HG02763 (cell line): ENCODE data around the gene GRIK2.

ENCODE experiments used
- ATAC-seq: cut with Tn5 transposase; IDR thresholded peaks from one replicate; pipeline ENCODE4 v1.9.1; 2021; ENCODE audit warnings: mild to moderate bottlenecking, moderate library complexity; ENCODE audit not compliant: unreplicated experiment

GRIK2 gene

DNA sequence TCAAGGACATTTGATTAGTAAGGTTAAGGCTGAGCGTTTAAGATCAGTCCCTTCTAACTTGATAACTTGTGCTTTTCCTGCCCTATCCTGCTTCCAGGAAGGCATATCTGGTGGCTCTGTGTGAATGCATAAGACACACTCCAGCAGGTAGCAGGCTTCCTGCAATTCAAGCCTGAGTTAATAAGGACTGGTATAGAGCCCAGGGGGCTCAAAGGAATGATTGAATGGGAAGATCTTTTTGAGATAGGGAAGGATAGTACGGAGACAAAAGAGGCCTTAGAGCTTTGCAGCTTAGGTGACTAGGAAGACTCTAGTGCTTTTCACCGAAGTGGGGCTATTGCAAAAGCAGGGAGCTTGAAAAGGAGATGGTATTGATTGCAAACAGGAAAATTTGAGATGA, 307.1 kb downstream of the GRIK2 start:
- no peak for ATAC-seq

DNA sequence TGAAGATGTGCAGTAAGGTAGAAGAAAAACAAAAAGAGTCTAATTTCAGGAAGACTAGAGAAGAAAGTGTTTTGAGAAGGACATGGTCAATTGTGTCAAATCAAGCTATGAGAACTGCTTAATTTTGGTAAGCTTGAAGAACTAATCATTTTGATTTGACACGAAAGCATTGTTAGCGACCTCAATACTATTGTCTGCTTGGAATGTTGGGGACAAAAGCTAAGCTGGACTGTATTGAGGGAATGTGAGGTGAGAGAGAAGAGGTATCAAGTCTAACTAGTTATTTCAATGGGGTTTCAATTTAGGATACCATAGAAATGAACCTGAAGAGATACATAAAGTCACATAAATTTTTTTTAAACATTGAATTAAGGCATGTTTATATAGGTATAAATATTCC, 309.8 kb downstream of the GRIK2 start:
- no peak for ATAC-seq

DNA sequence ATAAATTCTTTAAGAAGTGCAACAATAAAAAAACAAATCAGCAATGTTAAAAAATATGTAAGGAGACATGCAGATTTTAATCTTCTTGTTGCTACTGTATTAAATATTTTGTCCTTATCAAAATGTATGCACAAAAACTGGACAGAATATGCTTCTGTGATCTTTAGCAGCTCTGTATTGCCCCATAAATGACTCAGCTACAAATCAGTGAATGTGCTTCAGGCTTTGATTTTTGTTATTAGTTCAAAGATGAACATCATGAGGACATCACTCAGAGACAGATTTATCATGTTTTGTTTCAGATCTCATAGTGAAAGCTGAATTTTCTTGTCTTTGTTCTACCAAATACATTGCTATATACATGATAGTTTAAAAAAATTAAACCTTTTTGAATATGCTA, 312.4 kb downstream of the GRIK2 start:
- ATAC-seq: no peak

DNA sequence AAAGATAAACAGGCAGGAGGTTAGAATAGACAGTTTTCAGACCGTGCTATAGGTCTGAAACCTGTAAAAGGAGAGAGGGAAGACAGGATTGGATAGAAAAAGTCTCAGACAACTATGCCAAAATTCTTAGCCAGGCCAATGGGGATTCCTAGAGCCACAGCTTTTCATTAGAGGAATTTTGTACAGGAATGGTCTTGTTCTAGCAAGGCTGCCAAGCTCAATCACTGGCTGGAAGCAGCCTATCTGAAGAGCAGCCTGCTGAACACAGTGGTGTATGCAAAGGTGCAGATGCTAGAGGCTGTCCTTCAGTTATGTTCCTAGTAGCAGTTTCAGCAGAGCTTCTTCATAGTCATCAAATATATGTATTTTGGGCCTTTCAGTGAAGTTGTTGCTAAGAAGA, 313.1 kb downstream of the GRIK2 start:
- no peak for ATAC-seq

DNA sequence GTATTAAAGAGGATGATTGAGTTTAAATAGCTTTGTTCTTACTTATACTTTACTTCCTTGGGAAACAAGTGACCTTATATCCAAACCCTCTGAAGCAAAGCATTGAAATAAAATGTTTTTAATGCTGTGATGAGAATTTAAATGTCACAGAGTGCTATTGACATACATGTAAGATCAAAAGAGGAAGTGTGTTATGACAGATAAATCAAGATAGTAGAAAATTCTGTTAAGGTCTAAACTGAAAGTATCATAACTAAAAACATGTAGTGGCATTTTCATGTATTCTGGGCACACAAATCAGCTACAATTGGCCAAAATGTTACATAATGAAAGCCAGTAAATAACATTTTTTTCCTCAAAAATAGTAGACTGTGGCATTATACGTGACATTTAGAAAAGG, 318.0 kb downstream of the GRIK2 start:
- no peak for ATAC-seq

DNA sequence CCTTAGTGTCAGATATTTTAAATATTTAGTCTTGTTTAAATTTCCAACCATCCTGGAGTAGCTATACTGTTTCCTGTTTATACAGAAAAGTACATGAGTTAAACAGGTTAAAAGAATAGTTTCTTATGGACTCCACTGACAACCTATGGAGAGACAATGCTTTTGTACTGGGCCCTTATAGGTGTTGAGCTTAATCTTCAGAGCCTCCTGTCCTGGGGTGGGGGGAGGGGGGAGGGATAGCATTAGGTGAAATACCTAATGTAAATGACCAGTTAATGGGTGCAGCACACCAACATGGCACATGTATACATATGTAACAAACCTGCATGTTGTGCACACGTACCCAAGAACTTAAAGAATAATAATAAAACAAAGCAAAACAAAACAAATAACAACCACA, 322.9 kb downstream of the GRIK2 start:
- no peak for ATAC-seq

DNA sequence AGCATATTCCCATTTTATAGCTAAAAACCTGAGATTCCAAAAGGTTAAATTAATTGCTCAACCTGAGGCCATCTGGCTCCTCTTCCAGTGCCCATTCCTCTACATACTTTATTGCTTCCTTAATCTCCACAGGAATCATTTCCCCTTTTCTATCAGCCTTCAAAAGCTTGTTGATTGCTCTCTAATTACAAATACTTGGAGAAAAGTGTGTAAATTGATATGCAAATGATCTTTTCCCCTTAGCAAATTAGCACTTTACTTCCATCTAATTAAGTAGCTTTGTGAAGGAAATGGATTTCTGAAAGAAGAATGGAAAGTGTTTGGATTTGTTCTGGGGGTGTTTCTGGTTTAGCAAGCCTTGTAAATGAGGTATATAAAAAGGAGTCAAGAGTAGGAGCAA, 323.3 kb downstream of the GRIK2 start:
- ATAC-seq: no peak

DNA sequence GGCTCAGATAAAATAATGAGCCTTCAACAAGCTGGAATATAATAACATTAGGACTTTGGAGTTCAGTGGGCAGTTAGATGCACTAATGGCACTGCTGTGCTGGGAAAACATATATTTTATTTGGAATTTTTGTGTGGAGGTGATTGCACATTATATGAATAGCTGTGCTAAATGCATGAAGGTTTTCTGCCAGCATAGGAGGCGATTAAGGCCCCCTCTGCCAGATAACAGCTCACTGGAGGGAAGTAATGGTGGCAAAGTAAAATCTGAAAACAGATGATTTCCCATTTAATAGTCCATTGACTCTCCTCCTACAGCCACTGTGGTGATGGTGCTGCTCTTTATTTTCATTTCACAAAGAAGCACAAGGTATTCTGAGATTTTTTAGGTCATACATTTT, 326.0 kb downstream of the GRIK2 start:
- ATAC-seq: no peak

DNA sequence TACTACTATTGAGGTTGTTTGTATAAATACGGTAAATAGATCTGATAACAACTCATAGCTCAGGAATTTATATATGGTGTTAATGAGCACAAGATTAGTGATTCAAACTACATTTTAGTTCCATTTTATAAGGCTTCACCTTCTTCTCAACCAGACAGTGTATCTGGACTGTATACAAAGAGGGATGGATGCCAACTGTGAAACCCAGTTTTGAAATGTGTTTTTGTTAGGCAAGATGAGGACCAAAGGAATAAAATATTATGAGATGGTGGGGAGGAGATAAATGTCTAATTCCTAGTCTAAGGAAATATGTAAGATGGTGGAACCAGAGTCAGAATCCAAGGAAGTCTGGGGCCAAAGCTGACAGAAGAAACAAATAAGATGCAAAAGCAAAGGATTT, 329.0 kb downstream of the GRIK2 start:
- no peak for ATAC-seq

DNA sequence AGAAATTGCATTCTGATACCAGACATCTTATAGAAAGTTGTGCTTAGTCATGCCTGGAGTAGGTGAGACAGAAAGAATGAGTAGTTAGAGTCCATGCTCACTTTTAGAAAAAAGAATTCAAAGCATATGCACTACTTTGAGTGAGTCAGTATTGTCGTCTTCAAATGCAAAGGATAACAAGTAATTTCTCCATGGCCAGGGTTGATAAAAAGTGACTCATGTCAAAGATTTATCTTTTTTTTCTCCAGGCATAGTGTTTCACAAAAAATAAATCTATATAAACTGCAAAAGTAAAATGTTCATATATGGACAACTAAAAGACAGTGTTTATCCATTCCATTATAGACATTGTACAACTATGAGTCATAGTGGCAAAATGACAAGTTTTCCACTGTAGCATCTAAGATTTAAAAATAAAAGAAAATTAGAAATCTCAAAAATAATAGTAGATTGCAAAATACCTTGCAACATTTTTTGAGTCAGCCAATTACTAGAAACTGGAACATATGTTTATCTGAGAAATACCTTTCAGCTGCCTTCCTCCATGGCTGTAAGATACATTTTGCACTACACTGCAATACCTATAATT, 329.6 kb downstream of the GRIK2 start:
- ATAC-seq: no peak

DNA sequence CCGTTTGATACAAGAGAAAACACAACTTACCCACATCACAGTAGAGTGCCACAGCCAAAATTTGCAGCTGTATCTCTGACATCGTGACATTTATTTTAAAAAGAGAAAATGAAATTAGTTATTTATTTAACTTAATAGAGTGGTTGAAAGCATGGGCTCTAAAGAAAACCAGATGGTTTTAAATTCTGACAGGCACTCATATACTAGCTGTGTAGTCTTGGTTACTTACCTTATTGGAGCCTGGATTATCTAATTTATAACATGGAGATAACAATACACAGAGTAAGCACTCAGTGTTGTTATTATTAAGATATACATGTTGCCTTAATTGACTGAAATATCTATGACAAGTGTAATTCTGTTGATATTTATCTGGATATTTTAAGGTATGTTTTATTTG, 334.9 kb downstream of the GRIK2 start:
- no peak for ATAC-seq

DNA sequence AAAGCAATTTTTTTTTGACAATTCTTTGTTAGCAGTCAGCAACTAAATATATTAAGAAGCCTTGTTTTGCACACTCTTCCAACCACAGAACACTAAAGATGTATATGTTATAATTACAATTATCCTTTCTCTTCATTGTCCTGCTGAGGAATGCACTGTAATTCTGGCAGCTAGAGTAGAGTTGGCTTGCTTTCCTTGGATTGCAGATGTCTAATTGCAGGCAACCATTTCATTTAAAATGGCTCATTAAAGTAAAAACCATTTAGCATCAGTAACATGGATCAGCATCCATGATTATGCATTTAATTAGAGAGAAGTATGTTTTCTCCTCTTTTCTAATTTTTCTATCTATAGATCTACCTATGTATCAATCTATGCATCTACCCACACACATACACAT, 335.4 kb downstream of the GRIK2 start:
- ATAC-seq: no peak

DNA sequence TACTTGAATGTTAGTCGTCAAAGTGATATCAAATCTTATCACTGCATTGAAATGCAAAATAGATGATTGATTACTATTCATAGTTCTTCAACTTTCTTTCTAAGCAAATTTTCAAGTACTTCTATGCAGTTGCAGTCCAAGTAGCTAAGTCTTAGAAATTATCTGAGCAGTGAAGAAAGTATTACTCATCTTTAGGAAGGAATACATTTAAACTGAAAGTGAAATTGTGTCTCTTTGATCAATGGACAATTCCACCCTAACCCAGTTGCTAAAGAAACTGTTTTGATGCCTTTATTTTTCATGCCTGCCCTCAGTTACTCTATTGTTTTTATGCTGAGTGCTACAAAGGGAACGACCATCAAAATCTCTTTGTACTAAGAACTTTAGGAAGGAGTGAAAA, 337.4 kb downstream of the GRIK2 start:
- no peak for ATAC-seq

DNA sequence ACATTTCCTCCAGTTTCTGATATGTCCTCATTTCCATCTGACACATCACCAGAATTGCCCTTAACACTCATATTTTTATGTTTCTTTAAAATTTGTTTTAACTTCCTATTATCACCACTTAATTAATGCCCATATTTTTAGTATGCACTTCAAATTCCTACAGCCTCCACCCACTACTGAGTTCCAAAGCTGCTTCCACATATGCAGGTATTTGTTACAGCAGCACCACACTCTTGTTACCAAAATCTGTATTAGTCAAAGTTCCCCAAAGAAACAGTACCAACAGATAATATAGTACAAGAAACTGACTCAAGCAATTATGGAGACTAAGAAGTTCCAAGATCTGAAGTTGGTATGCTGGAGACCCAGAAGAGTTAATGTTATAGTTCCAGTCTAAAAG, 340.4 kb downstream of the GRIK2 start:
- ATAC-seq: no peak

DNA sequence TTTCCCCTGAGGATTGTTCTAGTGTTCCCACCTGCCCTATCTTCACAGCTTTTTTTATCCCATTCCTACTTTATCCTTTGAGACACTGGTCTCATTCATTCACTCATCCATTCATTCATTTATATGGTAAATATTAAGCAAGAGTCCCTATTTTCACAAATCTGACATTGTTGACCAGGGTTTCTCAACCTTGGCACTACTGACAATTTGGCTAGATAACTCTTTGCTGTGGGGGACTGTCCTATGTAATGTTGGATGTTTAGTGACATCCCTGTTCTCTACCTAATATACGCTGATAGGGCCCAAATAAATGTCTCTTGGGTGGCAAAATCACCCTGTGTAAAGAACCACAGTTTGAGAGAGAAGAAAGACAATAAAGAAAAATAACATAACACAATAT, 345.0 kb downstream of the GRIK2 start:
- no peak for ATAC-seq

DNA sequence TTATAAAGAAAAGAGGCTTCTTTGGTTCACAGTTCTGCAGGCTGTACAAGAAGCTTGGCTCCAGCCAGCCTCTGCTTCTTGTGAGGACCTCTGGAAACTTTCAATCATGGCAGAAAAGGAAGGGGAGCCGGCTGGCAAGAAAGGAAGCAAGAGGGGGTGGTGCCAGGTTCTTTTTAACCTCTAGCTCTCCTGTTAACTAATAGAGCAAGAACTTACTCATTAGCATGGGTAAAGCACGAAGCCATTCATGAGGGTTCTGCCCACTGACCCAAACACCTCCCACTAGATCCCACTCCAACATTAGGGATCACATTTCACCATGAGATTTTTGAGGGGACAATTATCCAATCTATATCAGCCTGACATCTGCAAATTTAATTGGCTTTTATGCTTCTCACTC, 347.1 kb downstream of the GRIK2 start:
- no peak for ATAC-seq

DNA sequence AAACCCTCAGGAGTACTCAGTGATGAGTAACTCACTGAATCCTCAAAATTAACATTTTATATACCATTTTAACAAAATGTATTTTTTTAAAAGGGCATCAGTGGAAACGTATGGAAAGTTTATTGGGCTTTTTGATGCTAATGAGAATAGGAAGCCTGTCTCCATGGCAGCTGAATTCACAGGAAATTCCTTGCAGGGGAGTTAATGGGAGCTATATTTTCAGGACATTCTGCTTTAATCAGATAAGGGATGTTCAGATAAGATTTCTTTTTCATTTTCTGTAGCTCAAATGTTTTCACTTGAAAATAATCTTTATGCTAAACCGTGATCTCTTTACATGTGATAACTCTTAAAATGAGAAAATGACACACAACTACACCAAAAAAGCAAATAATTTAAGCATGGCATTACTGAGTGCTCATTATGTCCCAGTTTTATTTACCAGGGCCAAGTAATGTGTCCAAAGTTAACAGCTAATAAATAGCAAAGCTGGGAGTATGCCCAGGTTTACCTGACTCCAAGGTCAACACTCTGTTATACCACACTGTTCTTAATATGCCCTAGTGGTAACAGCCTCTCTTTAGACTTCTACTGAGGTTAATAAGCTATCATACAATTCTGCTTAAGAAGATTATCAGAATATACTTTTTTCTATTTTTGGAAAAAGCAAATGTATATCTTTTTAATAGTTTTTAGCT, 348.1 kb downstream of the GRIK2 start:
- no peak for ATAC-seq

DNA sequence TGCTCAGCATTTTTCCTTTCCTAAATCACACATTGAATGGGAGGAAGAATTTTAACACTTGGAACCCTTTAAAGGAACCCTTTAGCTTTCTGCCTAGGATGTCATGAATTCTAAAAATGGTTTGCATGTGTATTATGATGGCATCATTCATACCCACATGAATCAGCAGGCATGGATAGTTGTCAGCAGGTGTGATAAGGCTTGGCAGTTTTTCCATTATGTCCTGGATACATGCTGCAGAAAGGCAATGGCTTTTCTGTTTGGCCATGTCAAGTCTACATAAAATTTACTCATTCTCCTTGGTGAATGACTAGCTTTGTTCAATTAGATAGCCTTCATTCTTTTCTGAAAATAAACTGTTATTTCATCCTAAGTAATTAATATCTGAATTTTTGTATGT, 353.7 kb downstream of the GRIK2 start:
- no peak for ATAC-seq

DNA sequence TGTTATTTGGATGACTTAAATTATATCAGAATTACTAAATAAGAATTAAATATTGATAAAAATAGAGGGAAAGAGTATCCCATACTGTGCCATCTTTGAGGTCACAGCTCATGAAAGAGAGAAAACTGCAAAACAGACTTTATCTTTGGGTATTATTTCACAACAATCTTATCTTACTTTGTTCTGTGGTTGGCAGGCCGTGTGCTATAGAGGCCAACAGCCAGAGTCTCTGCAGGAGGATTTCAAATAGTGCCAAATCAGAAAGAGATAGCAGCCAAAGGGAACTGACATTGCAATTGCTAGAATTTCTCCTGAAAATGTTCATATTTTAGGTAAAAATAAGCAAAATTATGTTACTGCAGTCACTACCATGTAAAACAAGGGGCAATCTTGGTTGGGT, 354.2 kb downstream of the GRIK2 start:
- no peak for ATAC-seq

DNA sequence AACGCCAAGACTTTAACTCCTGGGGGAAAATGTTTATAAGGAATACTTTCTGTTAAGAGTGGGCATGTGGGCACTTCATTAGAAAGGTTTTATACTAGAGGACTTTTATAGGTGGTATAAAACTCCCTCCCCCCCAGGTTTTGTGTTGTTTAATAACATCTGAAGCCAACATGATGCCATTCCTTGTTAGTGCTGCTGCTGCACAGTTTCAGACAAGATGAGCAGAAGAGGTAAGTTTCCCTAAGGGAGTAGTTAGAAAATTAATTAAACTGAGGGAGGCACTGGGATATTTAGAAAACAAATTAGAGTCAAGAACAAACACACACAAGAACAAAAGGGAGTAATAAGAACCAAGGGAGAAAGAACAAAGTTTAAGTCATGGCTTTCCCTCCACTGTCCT, 362.4 kb downstream of the GRIK2 start:
- no peak for ATAC-seq

DNA sequence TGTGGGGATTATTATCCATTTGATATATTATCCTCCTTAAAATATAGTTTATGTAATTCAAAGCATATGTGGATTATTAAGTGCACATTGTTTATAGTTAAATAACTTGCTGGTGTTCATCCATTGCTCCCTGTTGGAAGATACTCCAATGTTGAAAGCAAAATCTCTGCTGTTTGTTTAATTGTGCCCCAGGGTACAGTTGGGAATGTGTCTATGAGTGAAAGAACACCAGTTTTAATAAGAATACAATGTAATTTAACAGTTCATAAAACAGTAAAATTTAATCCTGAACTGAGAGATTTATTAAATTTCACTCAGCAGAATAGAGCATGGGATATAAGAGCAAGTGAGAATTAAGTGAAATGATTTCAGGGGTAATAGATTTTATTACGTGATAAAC, 364.9 kb downstream of the GRIK2 start:
- ATAC-seq: no peak

DNA sequence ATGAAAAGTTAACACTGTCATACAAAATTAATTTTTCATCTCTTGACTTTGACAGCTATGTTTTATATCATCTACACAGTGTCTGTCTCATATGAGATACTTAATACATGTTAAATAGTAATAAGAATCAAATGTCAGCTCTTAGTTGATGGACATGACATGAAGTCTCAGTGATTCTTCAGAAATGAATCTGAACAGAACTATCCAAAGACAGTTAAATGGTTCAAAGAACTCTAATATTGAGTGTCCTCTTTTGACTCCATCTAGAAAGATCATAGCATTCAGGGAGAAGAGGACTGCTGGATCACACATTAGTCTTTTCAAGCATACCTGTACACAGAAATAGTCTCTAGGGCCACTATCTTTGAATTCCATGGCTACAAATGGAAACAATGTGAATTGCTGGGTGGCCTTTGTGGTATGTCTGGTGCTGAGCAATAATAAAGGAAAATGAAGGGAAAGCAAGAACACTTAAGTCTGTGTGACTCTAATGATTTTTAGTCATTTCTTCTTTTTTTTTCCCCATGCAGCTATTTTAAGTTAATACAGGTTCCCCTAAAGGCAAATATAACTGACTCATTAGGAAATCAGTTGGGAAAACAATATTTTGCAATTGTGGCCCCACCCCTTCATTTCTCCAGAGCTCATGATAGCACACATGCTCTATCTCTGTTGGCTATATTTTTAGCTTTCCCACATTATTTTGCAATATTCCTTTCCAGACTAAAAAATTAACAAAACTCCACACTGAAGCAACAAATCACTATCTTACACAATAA, 367.5 kb downstream of the GRIK2 start:
- no peak for ATAC-seq
